Measurements from ENCODE around the gene TRMT1L.

DNA sequence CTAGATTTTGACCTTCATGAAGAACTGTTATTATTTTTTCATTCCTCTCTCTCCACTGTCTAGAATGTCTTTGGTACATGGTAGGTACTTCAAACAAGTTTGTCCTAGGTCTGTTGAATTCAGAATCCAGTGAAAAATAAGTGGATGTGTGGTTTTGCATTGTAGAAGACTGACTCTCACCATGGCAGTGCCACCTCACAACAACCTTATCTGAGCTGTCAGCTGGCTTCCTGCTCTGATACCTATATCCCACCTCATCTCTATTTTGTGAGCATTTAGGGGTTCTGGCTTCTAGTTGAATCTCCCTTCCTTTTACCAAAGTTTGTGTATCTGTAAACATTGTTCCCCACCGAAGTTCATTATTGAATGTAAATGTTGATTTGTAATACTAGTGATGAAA, 9.4 kb upstream of the TRMT1L start:
- TF ChIP-seq TAF1 (IDR thresholded peaks at IDR 0.05; ENCODE audit: low read depth, low read length): no peak
- TF ChIP-seq POLR2A (IDR thresholded peaks at IDR 0.05; ENCODE audit: low read depth, low read length): no peak
